DMS114 treated with DMSO at 0.1 percent for 48 hours (cell line): ENCODE results near the gene NFAT5.
"Not testable (repeated sequence)": the region's sequence is repeated elsewhere in the genome, so short reads cannot be mapped to it uniquely, and the experiment has no call there.

ENCODE experiments used
- DNase-seq: peaks from one replicate; lab custom pipeline; 2025; ENCODE audit not compliant: unreplicated experiment; lab: John Stamatoyannopoulos, UW

Gene NFAT5

DNA sequence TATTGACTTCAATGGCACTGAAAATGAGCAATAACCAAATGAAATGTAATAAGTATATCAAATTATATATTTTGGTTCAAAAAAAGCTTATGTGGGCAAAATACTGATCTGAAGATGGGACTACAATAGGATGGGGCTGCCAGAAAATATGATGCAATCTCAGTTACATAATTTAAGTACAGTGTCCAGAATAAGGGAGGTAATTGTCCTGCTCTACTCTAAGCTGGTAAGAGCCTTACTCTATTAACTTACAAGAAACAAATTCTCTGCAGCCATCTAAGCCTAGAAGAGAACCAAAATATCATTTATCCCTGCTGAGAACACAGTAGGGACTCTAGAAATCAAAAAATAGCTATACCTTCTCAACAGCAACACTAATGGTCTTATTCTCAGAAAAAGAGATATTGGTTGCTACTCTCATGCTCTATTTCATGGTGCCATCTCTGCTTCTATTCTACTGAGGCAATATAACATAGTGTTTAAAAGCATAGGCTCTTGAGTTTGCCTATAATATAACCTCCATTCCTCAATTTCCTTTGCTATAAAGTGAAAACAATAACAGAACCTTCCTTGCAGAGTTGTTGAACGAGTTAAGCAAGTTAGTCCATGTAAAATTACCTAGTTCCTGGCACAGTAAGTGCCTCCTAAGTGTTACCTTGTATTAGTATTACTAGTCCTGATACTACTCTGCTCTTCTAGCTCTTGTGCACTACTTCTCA, 140.6 kb downstream of the NFAT5 start:
- DNase-seq = no peak

DNA sequence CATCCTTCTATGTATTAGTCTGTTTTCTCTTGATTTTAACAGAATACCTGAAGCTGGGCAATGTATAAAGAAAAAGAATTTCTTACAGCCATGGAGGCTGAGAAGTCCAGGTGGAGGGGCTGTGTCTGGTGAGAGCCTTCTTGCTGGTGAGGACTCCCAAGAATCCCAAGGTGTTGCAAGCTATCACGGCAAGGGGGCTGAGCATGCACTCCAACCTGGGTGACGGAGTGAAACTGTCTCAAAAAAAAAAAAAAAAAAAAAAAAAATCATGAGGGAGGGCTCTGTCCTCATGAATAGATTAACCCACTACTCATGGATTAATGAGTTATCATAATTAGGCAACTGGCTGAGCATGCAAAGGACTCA, 141.2 kb downstream of the NFAT5 start:
- no peak for DNase-seq

DNA sequence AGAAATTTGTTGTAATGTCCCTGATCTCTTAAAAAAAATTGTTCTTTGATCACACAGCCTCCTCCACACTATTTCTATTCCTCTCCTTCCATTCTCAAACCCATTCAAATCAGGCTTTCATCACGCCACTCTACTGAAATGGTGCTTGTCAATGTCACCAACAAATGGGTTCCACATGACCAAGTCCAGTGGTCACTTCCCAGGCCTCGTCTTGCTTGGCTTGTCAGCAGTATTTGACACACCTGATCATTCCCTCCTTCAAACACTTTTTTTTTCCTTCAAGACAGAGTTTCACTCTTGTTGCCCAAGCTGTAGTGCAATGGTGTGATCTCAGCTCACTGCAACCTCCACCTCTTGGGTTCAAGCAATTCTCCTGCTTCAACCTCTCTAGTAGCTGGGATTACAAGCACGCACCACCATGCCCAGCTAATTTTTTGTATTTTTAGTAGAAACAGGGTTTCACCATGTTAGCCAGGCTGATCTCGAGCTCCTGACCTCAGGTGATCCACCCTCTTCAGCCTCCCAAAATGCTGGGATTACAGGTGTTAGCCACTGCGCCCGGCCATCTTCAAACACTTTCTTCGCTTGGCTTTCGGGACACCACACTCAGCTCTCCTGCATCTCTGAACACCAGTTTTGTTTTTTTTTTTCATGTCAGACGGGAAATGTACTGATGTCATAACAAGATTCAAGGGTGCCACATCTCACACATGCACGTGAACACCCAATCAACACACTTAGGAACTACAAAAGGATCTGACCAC, 142.3 kb downstream of the NFAT5 start:
- DNase-seq = no peak

DNA sequence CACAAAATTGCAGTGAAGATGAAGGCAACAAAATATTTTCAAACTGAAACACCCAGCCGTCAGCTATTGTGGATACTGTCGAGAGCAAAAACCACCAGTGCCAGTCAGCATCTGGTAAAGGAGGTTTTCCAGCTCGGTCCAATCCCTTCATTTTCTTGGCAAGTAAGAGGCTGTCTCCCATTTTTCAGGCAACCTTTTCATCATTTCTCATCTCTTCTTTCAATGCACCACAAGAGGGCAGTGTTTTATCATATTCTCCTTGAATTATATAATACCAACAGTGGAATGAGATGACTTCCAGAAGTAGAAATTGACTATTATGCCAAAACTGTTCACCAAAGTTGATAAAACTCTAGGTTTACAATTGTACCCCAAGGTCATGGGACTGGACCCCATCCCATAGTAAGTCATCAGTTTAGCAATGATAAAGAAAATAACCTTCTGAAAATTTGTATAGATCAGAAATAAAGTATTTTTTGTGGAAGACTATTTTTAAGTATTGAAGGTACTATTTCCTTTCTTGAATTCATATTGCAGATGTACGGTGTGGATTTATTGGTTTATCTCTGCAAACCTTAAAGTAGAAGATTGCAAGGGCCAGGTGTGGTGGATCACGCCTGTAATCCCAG, 143.8 kb downstream of the NFAT5 start:
- peak; percentile 81 for DNase-seq

DNA sequence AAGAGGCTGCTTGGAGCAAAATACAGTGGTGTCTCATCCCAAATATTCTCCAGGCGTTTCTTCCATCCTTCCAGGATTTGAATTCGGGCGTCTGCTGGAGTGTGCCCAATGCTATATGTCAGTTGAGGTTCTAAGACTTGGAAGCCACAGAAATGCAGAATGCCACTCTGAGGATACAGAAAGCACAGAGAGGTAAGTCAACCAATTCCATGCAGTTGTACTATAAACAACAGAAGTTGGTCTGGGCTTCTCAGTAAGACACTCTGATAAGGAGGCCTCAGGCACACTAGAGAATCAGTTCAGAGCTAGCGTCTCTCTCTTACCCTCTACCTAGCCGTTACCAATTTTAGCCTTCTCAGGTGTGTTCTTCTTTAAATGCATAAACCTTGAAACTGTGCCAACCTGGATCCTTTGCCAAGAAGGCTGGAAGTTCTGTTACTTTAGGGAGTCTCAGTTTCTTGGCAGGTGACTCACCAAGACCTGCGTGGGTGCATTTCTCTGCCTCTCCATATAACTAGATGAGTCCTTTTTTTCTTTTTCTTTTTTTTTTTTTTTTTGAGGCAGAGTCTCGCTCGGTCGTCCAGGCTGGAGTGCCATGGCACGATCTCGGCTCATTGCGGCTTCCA, 145.5 kb downstream of the NFAT5 start:
- no peak for DNase-seq

DNA sequence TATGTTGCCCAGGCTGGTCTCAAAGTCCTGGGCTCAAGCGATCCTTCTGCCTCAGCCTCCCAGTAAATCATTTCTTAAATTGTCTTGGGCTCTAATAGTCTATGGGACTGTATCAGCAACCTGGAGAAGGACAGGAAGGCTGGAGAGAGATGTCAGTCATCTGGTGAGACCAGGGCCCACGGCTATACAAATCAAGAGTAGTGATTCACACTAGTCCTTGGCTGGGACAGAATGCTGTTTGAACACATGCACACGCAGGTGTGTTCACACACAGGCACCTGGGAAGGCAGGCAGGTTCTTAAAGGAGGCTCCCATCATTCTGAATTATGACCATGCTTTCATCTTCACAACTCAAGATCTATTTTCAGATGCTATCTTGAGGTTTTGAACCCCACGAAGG, 146.5 kb downstream of the NFAT5 start:
- DNase-seq = no peak

DNA sequence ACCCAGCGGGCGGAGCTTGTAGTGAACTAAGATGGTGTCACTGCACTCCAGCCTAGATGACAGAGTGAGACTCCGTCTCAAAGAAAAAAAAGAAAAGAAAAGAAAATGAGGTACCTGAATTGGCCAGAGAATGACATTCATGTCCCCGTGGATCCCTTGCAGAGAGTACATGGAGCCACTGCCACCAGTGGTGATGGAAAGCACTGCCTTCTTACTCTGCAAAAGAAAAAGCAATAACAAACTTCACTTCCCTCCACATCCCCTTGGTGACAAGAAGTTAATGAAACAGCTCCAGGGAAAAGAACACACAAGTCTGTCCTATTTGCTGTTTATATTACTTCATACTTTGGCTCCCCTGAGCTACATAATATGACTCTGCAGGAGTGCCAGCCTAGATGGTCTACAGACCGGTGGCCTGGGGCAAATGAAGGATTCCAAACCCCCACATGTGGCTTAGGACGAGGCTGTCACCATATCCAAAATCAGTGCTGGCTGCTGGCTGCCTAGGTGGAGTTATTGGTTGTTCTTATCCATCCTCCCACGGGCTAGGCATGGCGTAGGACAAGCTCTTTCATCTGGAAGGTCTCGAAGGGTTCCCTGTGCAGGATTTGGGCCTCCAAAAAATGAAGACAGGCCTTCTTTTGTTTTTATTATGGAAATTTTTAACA, 147.3 kb downstream of the NFAT5 start:
- no peak for DNase-seq

DNA sequence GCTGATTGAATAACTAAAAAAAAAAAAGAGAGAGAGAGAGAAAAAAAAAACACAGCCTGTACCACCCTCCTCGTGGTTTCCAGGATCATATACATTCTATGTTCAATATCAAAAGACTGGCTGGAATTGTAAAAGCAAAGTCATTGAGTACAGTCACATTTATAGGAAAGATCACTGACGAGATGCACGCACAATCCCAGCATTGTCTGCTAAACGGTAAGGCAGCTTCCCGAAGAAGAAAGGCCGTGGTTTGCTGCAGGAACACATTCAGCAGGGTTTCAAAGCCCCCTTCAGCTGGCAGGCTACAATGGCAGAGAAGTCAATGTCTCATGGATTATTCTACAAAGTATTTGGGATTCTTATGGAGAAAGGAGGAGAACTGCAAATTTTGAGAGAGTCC, 151.3 kb downstream of the NFAT5 start:
- DNase-seq = no peak

DNA sequence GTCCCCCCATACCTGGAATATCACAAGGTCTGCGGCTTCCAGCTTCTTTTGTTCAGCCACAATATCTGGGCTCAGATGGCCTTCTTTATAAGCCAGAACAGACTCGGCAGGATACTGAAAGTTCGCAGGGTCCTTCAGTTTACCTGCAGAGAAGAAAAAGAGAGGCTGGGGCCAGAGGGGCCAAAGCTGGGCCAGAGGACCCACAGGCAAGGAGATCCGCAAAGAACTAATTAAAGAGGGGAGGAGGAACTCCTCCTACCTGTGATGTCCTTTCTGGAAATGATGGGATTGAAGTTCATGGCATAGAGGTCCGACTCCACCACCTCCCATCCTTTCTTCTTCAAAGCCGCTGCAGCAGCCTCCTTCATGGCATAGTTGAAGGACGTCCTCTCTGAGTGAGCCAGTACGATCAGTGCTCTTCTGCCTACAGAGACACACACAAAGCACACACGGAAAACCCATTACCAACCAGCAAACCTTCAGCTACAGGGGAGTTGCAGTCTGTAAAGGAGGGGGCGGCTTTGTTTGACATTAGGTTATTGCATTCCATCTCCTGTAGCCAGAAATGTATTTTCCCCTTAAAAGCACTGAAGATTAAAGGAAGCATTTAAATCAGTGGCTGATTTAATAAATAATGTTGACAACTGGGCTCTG, 152.5 kb downstream of the NFAT5 start:
- no peak for DNase-seq

DNA sequence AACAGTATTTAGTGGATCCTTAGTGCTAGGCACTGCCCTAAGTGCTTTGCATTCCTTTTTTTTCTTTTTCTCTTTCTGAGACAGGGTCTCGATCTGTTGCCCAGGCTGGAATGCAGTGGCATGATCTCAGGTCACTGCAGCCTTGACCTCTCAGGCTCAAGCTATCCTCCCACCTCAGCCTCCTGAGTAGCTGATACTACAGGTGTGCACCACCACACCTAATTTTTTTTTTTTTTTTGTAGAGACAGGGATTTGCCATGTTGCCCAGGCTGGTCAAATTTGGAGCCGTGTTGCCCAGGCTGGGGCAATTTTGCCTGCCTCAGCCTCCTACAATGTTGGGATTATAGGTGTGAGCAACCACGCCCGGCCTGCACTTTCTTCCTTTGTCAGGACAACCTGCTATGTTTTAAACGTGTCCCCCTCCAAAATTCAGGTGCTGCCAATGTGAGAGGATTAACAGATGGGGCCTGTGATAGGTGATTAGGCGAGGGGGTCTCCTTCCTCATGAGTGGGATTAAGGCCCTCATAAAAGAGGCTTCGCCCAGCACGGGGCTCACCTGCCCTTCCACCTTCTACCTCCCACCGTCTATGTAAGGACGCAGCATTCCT, 155.2 kb downstream of the NFAT5 start:
- no peak for DNase-seq

DNA sequence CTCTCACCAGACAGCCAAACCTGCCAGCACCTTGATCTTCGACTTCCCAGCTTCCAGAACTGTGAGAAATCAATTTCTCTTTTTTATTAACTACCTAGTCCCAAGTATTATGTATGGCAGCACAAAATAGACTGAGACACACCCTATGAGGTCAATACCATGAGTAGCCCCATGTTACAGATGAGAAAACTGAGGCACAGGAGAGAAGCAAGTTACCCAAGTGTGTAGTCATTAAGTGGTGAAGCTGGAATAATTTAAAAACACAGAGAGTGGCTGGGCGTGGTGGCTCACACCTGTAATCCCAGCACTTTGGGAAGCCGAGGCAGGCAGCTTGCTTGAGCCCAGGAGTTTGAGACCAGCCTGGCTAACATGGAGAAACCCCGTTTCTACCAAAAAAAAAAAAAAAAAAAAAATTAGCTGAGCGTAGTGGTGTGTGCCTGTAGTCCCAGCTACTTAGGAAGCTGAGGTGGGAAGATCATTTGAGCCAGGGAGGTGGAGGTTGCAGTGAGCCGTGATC, 155.7 kb downstream of the NFAT5 start:
- no peak for DNase-seq

DNA sequence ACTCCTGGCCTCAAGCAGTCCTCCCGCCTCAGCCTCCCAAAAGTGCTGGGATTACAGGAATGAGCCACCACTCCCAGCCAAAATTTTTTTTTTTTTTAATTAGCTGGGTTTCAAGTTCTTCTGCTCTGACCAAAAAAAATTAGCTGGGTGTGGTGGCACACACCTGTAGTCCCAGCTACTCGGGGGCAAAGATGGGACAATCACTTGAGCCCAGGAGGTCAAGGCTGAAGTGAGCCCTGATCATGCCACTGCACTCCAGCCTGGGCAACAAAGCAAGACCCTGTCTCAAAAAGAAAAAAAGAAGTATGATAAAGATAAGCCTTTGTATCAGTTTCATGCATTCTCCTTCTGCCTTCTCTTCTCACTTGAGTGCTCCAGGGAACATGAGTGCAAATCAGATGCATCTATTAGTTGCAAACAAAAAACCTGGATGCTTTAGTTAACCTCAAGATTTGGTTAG, 158.7 kb downstream of the NFAT5 start:
- DNase-seq = no peak

DNA sequence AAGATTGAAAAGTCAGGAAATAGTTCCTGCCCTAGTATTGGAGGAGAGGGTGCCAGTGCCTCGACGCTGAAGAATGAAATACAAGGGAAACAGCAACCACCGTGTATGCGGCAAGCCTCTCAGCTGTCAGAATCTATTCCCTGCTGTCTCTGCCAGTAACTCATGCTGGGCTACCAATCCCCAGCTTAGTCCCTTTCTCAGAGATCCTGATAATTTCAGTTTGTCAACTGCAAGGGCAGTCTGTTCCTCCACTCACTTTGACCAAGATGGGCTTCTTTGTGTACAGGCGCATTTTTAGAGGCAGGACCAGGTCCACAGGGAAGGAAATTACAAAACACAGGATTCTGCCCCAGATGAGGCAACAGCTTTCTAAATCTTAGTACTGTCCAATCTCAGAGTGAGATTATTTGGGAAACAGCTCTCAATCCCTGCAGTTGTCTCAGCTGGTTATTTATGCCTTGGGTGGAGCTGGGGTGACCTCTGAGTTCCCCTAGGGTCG, 159.3 kb downstream of the NFAT5 start:
- DNase-seq = no peak

DNA sequence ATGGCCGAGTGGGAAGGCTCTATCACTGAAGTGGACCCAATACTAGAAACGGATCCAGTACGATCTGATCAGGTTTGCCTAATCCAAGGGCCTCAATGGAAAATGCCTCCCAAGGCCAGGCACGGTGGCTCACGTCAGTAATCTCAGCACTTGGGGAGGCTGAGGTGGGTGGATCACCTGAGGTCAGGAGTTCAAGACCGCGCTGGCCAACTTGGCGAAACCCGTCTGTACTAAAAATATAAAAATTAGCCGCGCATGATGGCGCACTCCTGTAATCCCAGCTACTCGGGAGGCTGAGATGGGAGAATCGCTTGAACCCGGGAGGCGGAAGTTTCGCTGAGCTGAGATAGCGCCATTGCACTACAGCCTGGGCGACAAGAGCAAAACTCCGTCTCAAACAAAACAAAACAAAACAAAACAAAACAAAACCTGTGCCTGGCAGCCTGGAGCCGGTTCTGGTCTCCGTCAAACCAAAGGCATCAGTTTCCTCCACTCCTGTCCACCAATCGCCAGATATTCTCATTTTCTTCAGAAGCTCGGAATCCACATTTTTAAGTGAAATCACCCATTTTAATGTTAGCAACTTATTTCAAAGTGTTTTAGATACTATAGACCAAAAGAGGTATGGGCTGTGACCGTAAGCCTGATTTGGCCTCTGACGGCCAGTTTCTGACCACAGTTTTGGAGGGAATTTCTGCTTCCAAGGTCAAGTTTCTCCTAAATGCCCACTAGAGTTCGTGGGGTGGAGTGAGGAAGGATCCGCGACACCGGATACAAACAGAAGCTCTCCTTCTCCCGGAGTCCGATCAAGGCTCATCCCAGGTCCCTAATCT, 159.9 kb downstream of the NFAT5 start:
- no peak for DNase-seq

DNA sequence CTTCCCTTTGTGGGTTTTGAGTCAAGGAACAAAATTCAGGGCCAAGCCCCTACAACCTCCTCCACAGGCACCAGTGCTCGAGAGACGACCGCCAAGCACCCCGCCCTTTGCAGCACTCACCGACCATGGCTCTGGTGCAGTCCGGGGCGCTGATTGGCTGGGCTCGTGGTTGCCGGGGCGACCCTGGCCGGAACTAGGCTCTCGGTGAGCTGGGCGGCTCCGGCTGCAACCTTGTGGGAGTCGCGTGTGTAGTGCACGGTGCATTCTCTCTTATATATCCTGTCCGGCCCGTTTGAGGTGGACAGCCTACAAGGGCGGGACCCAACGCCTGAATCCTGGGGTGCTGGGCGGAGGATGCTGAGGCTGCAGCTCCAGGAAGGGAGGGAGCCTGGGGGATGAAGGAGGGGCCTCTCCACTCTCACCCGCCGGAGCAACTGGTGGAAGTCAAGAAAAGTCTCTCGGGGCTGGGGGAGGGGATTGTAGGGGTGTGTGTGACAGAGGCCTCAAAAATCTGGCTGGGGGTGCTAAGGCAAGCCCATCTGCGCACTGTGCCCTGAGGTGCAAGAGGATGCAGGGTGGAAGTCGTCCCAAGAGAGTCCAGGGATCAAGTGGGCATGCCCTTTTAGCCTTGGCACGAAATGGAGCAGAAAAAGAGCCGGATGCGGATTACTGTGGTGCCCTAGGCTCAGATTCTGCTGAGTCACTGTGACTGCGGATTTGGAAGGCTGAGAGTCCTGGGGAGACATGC, 160.7 kb downstream of the NFAT5 start, which contains the start of gene NQO1:
NQO1 (minus strand) TSS at position 248 of the 748 bp plus-strand sequence; CDS start at position 127, 121 bp downstream.
- DNase-seq = peak; percentile 90

DNA sequence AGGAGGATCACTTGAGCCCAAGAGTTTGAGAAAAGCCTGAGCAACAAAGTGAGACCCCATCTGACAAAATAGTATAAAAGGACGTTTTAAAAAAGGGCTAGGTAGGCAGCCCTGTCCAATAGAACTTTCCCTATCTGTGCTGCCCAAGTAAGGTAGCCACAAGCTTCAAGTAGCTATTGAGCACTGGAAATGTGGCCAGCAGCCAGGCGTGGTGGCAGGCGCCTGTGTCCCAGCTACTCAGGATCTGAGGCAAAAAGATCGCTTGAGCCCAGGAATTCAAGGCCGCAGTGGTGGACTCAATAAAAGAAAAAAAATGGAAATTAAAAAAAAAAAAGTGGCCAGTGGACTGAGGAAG, 162.1 kb downstream of the NFAT5 start:
- DNase-seq = no peak

DNA sequence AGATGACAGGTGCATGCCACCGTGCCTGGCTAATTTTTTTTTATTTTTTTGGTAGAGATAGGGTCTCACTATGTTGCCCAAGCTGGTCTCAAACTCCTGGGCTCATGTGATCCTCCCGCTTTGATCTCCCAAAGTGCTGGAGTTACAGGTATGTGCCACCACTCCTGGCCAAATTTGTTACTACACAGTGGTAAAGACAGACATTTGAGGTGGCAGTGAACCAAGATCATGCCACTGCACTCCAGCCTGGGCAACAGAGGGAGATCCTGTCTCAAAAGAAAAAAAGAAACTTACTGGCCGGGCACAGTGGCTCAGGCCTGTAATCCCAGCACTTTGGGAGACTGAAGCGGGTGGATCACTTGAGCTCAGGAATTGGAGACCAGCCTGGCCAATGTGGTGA, 163.3 kb downstream of the NFAT5 start:
- DNase-seq = not testable (repeated sequence)

DNA sequence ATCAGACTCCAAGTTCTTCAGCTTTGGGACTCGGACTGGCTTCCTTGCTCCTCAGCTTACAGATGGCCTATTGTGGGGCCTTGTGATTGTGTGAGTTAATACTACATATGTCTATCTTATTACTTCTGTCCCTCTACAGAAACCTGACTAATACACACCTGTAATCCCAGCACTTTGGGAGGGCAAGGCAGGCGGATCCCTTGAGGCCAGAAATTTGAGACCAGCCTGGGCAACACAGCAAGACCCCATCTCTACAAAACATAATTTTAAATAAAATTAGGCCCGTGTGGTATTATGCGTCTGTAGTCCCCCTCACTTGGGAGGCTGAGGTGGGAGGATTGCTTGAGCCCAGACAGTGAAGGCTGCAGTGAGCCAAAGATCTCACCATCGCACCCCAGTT, 165.5 kb downstream of the NFAT5 start:
- not testable (repeated sequence) for DNase-seq
